ENCODE measurements around the gene MFSD2A.

Gene MFSD2A

GRCh38 chr1:39971138-39971537 is 16.2 kb downstream of the MFSD2A start:
- no peak for TF ChIP-seq CTCF (IDR thresholded peaks at IDR 0.05)
- H3K36me3 ChIP-seq = no peaks in the 10 kb centered on the region

GRCh38 chr1:39973503-39974135 is 18.7 kb downstream of the MFSD2A start:
- Histone ChIP-seq H3K4me1 (ENCODE audit: control insufficient read depth in 1 of 2, insufficient read depth in 1 of 2, low read depth in 1 of 2, low read length in 1 of 2) (peaks cover 31 to 34% of the 10 kb centered on the region in 2 experiments), H3K27me3 (no peaks in the 10 kb centered on the region), H3K4me3 (ENCODE audit: low read depth in 1 of 2, low read length in 1 of 2) (no peak overlapping the region), H3K27ac (no peak overlapping the region), H3K9me3 (no peaks in the 10 kb centered on the region), H3K36me3 (no peaks in the 10 kb centered on the region)
- peak; percentile 96 for TF ChIP-seq CTCF (IDR thresholded peaks at IDR 0.05)

More at GRCh38 chr1:39971138-39971537, 16.2 kb downstream of the MFSD2A start:
- H3K4me3 ChIP-seq (ENCODE audit: low read depth in 1 of 2, low read length in 1 of 2) = no peak overlapping the region
- no peaks in the 10 kb centered on the region for H3K9me3 ChIP-seq
- H3K27ac ChIP-seq = peak overlapping the region; percentile 73
- no peaks in the 10 kb centered on the region for H3K27me3 ChIP-seq
- H3K4me1 ChIP-seq (ENCODE audit: control insufficient read depth in 1 of 2, insufficient read depth in 1 of 2, low read depth in 1 of 2, low read length in 1 of 2) = peaks cover 40 to 47% of the 10 kb centered on the region in 2 experiments

- Histone ChIP-seq H3K36me3 (no peaks in the 10 kb centered on the region), H3K27ac (no peak overlapping the region), H3K4me1 (ENCODE audit: control insufficient read depth in 1 of 2, insufficient read depth in 1 of 2, low read depth in 1 of 2, low read length in 1 of 2) (peaks cover 3 to 11% of the 10 kb centered on the region in 2 experiments), H3K4me3 (ENCODE audit: low read depth in 1 of 2, low read length in 1 of 2) (no peak overlapping the region), H3K9me3 (no peaks in the 10 kb centered on the region), H3K27me3 (no peaks in the 10 kb centered on the region)
- TF ChIP-seq CTCF (IDR thresholded peaks at IDR 0.05) = no peak
Observed at GRCh38 chr1:39976732-39977131, 21.8 kb downstream of the MFSD2A start.

GRCh38 chr1:39977202-39977601 is 22.3 kb downstream of the MFSD2A start:
- Histone ChIP-seq H3K27ac (no peak overlapping the region), H3K36me3 (no peaks in the 10 kb centered on the region), H3K4me3 (ENCODE audit: low read depth in 1 of 2, low read length in 1 of 2) (no peak overlapping the region), H3K9me3 (no peaks in the 10 kb centered on the region), H3K27me3 (no peaks in the 10 kb centered on the region), H3K4me1 (ENCODE audit: control insufficient read depth in 1 of 2, insufficient read depth in 1 of 2, low read depth in 1 of 2, low read length in 1 of 2) (peaks cover 3 to 11% of the 10 kb centered on the region in 2 experiments)
- no peak for TF ChIP-seq CTCF (IDR thresholded peaks at IDR 0.05)

GRCh38 chr1:39979654-39980053 is 24.7 kb downstream of the MFSD2A start:
- no peaks in the 10 kb centered on the region for H3K9me3 ChIP-seq
- no peak for TF ChIP-seq CTCF (IDR thresholded peaks at IDR 0.05)
- no peaks in the 10 kb centered on the region for H3K36me3 ChIP-seq
- H3K4me1 ChIP-seq (ENCODE audit: control insufficient read depth in 1 of 2, insufficient read depth in 1 of 2, low read depth in 1 of 2, low read length in 1 of 2) = peaks cover 0 to 4% of the 10 kb centered on the region in 2 experiments
- no peaks in the 10 kb centered on the region for H3K27me3 ChIP-seq
- no peak overlapping the region for H3K27ac ChIP-seq
- no peak overlapping the region for H3K4me3 ChIP-seq (ENCODE audit: low read depth in 1 of 2, low read length in 1 of 2)

Data from neutrophil (primary cell).